Coronary artery (tissue), 2 donors: ENCODE measurements around the gene TRAPPC5.

Experiments
- DNase-seq: peaks from one replicate; pipeline ENCODE4 v3.0.0-alpha.2; 2017; ENCODE audit warnings: low spot score
- H3K27ac ChIP-seq, 2 donors: fragments of 200-600 bp; sonication (generic); one replicate each; pipeline ENCODE4 v1.5.1; 2016 to 2019
- H3K4me3 ChIP-seq: fragments of 200-600 bp; sonication (generic); 2 replicates; pipeline ENCODE4 v1.5.1; 2016; ENCODE audit warnings: mild to moderate bottlenecking, moderate library complexity
- TF ChIP-seq, protein P1 (sequence below): fragments of 200-600 bp; sonication (generic); IDR thresholded peaks from one replicate; pipeline ENCODE4 v1.5.1; 2019; ENCODE audit warnings: antibody characterized with exemption

Gene TRAPPC5

DNA sequence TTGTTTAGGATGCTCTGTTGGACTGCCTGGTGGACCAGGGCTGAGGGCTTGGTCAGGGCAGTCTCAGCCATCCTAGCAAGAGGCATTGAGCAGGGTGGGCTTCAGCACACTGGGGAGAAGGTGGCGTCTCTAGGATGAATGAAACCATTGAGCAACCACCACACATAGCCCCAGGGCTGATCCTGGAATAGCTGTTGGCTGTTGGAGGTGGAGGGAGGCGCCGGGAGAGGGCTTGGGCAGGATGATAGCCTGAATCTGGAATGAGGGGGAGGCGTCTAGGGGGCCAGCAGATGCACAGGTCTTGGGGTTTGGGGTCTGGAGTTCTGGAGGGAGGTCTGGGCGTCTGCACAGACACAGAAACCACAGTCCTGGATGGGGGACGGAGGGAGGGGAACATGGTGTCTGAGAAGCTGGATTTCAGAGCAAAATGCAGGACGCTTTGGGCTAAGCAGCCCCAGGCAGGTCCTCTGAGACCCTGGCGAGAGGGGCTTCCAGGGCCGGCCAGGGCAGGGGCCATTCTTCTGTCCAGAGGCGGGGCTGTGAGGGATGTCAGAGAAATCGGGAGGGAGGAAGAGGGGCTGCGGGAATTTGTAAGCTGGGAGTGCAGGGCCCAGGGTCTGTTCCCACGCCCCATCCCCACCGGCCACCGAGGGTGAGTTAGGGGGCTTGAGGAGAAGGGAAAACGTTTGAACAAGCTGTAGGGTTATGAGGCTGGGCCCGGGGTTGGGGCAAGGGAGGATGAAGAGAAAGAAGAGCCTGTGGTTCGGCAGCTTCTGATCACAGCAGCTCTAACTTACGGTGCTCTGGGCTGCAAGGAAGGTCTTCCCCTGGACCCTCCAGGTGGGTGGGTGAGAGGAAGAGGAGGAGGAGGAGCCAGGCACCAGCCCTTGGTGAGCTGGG is 5.2 kb downstream of the TRAPPC5 start:
- TF ChIP-seq, protein P1, sequence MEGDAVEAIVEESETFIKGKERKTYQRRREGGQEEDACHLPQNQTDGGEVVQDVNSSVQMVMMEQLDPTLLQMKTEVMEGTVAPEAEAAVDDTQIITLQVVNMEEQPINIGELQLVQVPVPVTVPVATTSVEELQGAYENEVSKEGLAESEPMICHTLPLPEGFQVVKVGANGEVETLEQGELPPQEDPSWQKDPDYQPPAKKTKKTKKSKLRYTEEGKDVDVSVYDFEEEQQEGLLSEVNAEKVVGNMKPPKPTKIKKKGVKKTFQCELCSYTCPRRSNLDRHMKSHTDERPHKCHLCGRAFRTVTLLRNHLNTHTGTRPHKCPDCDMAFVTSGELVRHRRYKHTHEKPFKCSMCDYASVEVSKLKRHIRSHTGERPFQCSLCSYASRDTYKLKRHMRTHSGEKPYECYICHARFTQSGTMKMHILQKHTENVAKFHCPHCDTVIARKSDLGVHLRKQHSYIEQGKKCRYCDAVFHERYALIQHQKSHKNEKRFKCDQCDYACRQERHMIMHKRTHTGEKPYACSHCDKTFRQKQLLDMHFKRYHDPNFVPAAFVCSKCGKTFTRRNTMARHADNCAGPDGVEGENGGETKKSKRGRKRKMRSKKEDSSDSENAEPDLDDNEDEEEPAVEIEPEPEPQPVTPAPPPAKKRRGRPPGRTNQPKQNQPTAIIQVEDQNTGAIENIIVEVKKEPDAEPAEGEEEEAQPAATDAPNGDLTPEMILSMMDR: no peak
- no peak overlapping the region for H3K27ac ChIP-seq
- DNase-seq: no peak
- H3K4me3 ChIP-seq: no peak overlapping the region

DNA sequence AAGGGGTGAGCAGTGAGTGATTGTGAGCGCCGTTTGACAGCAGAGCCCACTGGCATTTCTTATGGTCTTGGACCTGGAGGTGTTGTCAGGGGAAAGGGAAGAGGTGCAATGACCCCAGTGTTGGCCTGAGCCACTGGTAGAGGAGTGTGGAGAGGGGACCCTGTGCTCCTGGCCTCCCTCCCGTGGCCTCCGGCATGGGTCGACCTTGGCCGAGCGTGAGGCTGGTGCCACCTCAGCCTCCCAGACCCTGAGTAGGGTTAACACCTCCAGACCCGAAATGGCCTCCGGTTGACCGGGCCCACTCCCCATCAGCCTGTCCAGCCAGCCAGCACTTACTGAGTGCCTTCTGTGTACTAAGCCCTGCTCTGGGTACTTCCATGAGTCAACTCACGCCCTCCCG is 6.5 kb downstream of the TRAPPC5 start:
- Histone ChIP-seq H3K27ac (no peak overlapping the region), H3K4me3 (no peak overlapping the region)
- TF ChIP-seq, protein P1: no peak
- DNase-seq: no peak

DNA sequence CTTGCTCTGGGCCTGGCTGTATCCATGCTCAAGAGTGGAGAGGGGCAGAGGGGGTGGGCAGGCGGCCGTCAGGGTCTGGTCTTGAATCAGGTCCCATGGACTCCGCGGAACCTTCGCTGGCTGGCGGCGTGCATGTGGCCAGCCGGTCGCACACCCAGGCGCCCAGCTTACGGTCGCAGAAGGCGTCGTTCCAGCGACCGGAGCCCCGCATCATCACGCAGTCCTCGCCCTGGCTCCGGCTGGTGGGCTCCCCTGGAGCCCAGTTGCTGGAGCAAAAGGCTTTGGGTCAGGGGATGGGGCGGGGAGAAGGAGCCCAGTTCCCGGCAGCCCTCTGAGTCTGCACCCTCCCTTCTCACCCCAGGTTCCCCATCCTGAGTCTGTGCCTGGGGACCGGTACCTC is 8.5 kb downstream of the TRAPPC5 start:
- no peak for DNase-seq
- Histone ChIP-seq H3K4me3 (no peak overlapping the region), H3K27ac (no peak overlapping the region)
- TF ChIP-seq, protein P1: no peak

DNA sequence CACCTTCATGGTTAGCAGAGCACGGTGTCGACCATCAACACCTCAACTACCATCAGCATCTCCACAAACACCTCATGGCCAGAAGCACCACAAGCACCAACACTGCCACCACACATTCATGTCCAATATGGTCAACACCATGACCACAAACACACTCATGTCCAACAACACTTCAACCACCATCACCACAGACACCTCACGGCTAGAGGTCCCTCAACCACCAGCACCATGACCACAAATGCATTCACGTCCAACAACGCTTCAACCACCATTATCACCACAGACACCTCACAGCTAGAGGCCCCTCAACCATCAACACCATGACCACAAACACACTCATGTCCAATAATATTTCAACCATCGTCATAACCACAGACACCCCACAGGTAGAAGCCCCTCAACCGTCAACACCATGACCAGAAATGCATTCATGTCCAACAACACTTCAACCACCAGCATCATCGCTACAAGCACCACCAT is 10.2 kb downstream of the TRAPPC5 start:
- H3K27ac ChIP-seq: no peak overlapping the region
- DNase-seq: no peak
- H3K4me3 ChIP-seq: no peak overlapping the region
- TF ChIP-seq, protein P1: no peak

DNA sequence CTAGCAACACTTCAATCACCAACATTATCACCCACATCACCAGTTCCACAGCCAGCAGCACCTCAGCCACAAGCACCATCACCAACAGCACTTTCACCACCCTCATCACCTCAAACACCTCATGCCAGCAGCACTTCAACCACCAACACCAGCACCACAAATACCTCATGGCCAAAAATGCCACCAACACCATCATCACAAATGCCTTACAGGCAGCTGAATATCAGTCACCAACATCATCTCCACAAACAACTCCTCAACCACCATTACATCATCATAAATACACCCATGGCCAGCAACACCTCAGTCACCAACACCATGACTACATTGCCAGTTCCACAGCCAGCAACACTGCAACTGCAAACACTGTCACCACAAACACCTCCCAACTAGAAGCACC is 10.9 kb downstream of the TRAPPC5 start:
- TF ChIP-seq, protein P1: no peak
- Histone ChIP-seq H3K4me3 (no peak overlapping the region), H3K27ac (no peak overlapping the region)
- DNase-seq: no peak

DNA sequence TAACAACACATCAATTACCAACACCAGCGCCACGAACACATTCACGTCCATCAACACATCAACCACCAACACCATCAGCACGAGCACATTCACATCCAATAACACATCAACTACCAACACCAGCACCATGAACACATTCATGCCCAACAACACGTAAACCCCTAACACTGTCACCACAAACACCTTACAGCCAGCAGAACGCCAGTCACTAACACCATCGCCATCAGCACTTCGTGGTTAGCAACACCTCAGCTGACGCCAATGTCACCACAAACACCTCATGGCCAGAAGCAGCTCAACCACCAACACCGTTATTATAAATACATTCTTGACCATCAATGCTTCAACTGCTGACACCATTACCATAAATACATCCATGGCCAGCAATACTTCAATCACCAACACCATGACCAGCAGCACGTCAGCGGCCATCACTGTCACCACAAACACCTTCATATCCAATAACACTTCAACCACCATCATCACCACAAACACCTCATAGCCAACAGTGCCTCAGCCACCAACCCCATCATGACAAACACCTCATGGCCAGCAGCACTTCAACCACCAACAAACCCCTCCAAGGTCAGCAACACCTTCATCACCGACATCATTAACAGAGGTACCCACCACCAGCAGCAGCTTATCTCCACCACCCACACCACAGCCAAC is 11.9 kb downstream of the TRAPPC5 start:
- no peak overlapping the region for H3K4me3 ChIP-seq
- DNase-seq: no peak
- H3K27ac ChIP-seq: no peak overlapping the region
- TF ChIP-seq, protein P1: no peak
